ENCODE measurements around the gene PAMR1. TPM values are rescaled to one million over a fixed set of nuclear protein-coding genes. Genes with fewer than 3 reads are reported as not detected.

The PAMR1 gene
- total RNA-seq, 1 donor from 2014 or later: 12.9 TPM

- H3K4me1 ChIP-seq: no peaks in the 10 kb centered on the region
- intact Hi-C loops (cut with micrococcal nuclease): no loop called here
- no peak for TF ChIP-seq CTCF (IDR thresholded peaks at IDR 0.05; ENCODE audit: borderline replicate concordance)
- H3K9me3 ChIP-seq (replicated peaks): no peaks in the 10 kb centered on the region
- no peak overlapping the region for H3K27ac ChIP-seq (replicated peaks)
- DNase-seq: no peak
- no peak overlapping the region for H3K4me3 ChIP-seq
- H3K27me3 ChIP-seq (ENCODE audit: low read depth): peaks cover 30% of the 10 kb centered on the region
- H3K36me3 ChIP-seq: no peaks in the 10 kb centered on the region
Measured at GRCh38 chr11:35403765-35404387, 121.5 kb downstream of the PAMR1 start.

GRCh38 chr11:35402751-35403660, 122.4 kb downstream of the PAMR1 start:
- intact Hi-C loops (cut with micrococcal nuclease): no loop called here
- H3K4me3 ChIP-seq: no peak overlapping the region
- H3K4me1 ChIP-seq: no peaks in the 10 kb centered on the region
- H3K27ac ChIP-seq (replicated peaks): no peak overlapping the region
- H3K9me3 ChIP-seq (replicated peaks): no peaks in the 10 kb centered on the region
- H3K27me3 ChIP-seq (ENCODE audit: low read depth): peaks cover 32% of the 10 kb centered on the region
- no peaks in the 10 kb centered on the region for H3K36me3 ChIP-seq
- no peak for TF ChIP-seq CTCF (IDR thresholded peaks at IDR 0.05; ENCODE audit: borderline replicate concordance)
- DNase-seq: no peak

- Histone ChIP-seq H3K36me3 (no peaks in the 10 kb centered on the region), H3K27me3 (ENCODE audit: low read depth) (peaks cover 13% of the 10 kb centered on the region), H3K4me1 (no peaks in the 10 kb centered on the region), H3K27ac (replicated peaks) (no peak overlapping the region), H3K4me3 (no peak overlapping the region), H3K9me3 (replicated peaks) (no peaks in the 10 kb centered on the region)
- TF ChIP-seq CTCF (IDR thresholded peaks at IDR 0.05; ENCODE audit: borderline replicate concordance): no peak
- DNase-seq: no peak
- intact Hi-C loops (cut with micrococcal nuclease): loop anchor here (10.0 kb wide), 2 partner anchors 814 to 884 kb away; partner anchors contain the start of gene ELF5
Measured at GRCh38 chr11:35398881-35399280, 126.5 kb downstream of the PAMR1 start.

GRCh38 chr11:35394941-35395340, 130.5 kb downstream of the PAMR1 start:
- Histone ChIP-seq H3K4me1 (peaks cover 9% of the 10 kb centered on the region), H3K27me3 (ENCODE audit: low read depth) (peaks cover 17% of the 10 kb centered on the region), H3K9me3 (replicated peaks) (no peaks in the 10 kb centered on the region), H3K4me3 (no peak overlapping the region), H3K36me3 (no peaks in the 10 kb centered on the region), H3K27ac (replicated peaks) (no peak overlapping the region)
- no peak for TF ChIP-seq CTCF (IDR thresholded peaks at IDR 0.05; ENCODE audit: borderline replicate concordance)
- no peak for DNase-seq
- intact Hi-C loops (cut with micrococcal nuclease): loop anchor here (10.0 kb wide), 2 partner anchors 810 to 880 kb away; partner anchors contain the start of gene ELF5

GRCh38 chr11:35393098-35393497, 132.3 kb downstream of the PAMR1 start:
- peaks cover 9% of the 10 kb centered on the region for H3K4me1 ChIP-seq
- H3K4me3 ChIP-seq: no peak overlapping the region
- H3K36me3 ChIP-seq: no peaks in the 10 kb centered on the region
- H3K27ac ChIP-seq (replicated peaks): no peak overlapping the region
- no peak for DNase-seq
- H3K9me3 ChIP-seq (replicated peaks): no peaks in the 10 kb centered on the region
- peaks cover 7% of the 10 kb centered on the region for H3K27me3 ChIP-seq (ENCODE audit: low read depth)
- intact Hi-C loops (cut with micrococcal nuclease): loop anchor here (10.0 kb wide), 2 partner anchors 808 to 878 kb away; partner anchors contain the start of gene ELF5
- TF ChIP-seq CTCF (IDR thresholded peaks at IDR 0.05; ENCODE audit: borderline replicate concordance): no peak

Data from left ventricle myocardium inferior (tissue), 1 donor.